ENCODE results near the gene SLC44A3. TPM values are rescaled to one million over a fixed set of nuclear protein-coding genes. Genes with fewer than 3 reads are reported as not detected.

SLC44A3 gene
- total and polyA plus RNA-seq, 10 donors: 0.28 to 4.0 (median 0.95) TPM

- H3K27me3 ChIP-seq (replicated peaks in 1 of 7): peaks cover 0 to 26% (median 11%) of the 10 kb centered on the region in 7 donors
- no peak overlapping the region for H3K4me3 ChIP-seq
- no peak for TF ChIP-seq POLR2AphosphoS5 (IDR thresholded peaks at IDR 0.05)
- TF ChIP-seq POLR2A (IDR thresholded peaks at IDR 0.05): no peak
- TF ChIP-seq CTCF (IDR thresholded peaks at IDR 0.05 in 8 of 11, conservative IDR thresholded peaks at IDR 0.05 in 3 of 11): no peak
- no peak for DNase-seq
- WGBS, 5 donors: 88 to 96% (median 92%) methylated on average over 7 of the region's 7 CpGs
- no peaks in the 10 kb centered on the region for H3K9me3 ChIP-seq
- H3K4me1 ChIP-seq: peaks cover 4 to 39% (median 19%) of the 10 kb centered on the region in 6 donors
- H3K27ac ChIP-seq: no peak overlapping the region
- intact Hi-C loops (cut with DNase I; ENCODE audit: low total_unique reads): no loop called here
- no peaks in the 10 kb centered on the region for H3K36me3 ChIP-seq
These were observed 111.2 kb downstream of the SLC44A3 start for GRCh38 chr1:94931254-94931841.

GRCh38 chr1:94934551-94934950 is 114.4 kb downstream of the SLC44A3 start:
- peaks cover 0 to 16% (median 2%) of the 10 kb centered on the region in 6 donors for H3K4me1 ChIP-seq
- WGBS, 5 donors: 82 to 89% (median 87%) methylated on average over 2 of the region's 2 CpGs

GRCh38 chr1:94935034-94935433 is 114.9 kb downstream of the SLC44A3 start:
- TF ChIP-seq CTCF (IDR thresholded peaks at IDR 0.05 in 8 of 11, conservative IDR thresholded peaks at IDR 0.05 in 3 of 11): no peak
- no peak for TF ChIP-seq POLR2A (IDR thresholded peaks at IDR 0.05)
- TF ChIP-seq POLR2AphosphoS5 (IDR thresholded peaks at IDR 0.05): no peak
- no peak overlapping the region for H3K4me3 ChIP-seq
- intact Hi-C loops (cut with DNase I; ENCODE audit: low total_unique reads): no loop called here
- no peak for DNase-seq
- 90 to 98% (median 95%) methylated on average over 1 of the region's 1 CpG for WGBS, 5 donors
- no peaks in the 10 kb centered on the region for H3K27me3 ChIP-seq (replicated peaks in 1 of 7)
- H3K27ac ChIP-seq: no peak overlapping the region
- no peaks in the 10 kb centered on the region for H3K9me3 ChIP-seq
- H3K36me3 ChIP-seq: no peaks in the 10 kb centered on the region
- peaks cover 0 to 16% (median 1%) of the 10 kb centered on the region in 6 donors for H3K4me1 ChIP-seq

More at GRCh38 chr1:94934551-94934950, 114.4 kb downstream of the SLC44A3 start:
- H3K27me3 ChIP-seq (replicated peaks in 1 of 7): no peaks in the 10 kb centered on the region
- no peaks in the 10 kb centered on the region for H3K36me3 ChIP-seq
- no peak for DNase-seq
- H3K27ac ChIP-seq: no peak overlapping the region
- H3K9me3 ChIP-seq: no peaks in the 10 kb centered on the region
- no peak overlapping the region for H3K4me3 ChIP-seq
- no peak for TF ChIP-seq CTCF (IDR thresholded peaks at IDR 0.05 in 8 of 11, conservative IDR thresholded peaks at IDR 0.05 in 3 of 11)
- no peak for TF ChIP-seq POLR2AphosphoS5 (IDR thresholded peaks at IDR 0.05)
- no peak for TF ChIP-seq POLR2A (IDR thresholded peaks at IDR 0.05)
- intact Hi-C loops (cut with DNase I; ENCODE audit: low total_unique reads): no loop called here

GRCh38 chr1:94935476-94935875 is 115.3 kb downstream of the SLC44A3 start:
- no peak for DNase-seq
- no peaks in the 10 kb centered on the region for H3K27me3 ChIP-seq (replicated peaks in 1 of 7)
- H3K36me3 ChIP-seq: no peaks in the 10 kb centered on the region
- H3K4me3 ChIP-seq: no peak overlapping the region
- intact Hi-C loops (cut with DNase I; ENCODE audit: low total_unique reads): no loop called here
- 47 to 56% (median 53%) methylated on average over 1 of the region's 1 CpG for whole genome bisulfite sequencing, 5 donors
- H3K9me3 ChIP-seq: no peaks in the 10 kb centered on the region
- peaks cover 0 to 16% (median 1%) of the 10 kb centered on the region in 6 donors for H3K4me1 ChIP-seq
- peak overlapping the region in 2 of 8 donors; percentile 7 to 46 for H3K27ac ChIP-seq
- no peak for TF ChIP-seq CTCF (IDR thresholded peaks at IDR 0.05 in 8 of 11, conservative IDR thresholded peaks at IDR 0.05 in 3 of 11)
- no peak for TF ChIP-seq POLR2A (IDR thresholded peaks at IDR 0.05)
- no peak for TF ChIP-seq POLR2AphosphoS5 (IDR thresholded peaks at IDR 0.05)

Measured in spleen (tissue), 11 donors.